Measurements from ENCODE around the gene LITAF.
"Not testable (repeated sequence)": the region's sequence is repeated elsewhere in the genome, so short reads cannot be mapped to it uniquely, and the experiment has no call there.

Gene LITAF

GRCh38 chr16:11620243-11621003, 33.7 kb upstream of the LITAF start:
- DNase-seq, result no peak

GRCh38 chr16:11619327-11619851, 32.7 kb upstream of the LITAF start:
- DNase-seq, result no peak

DNA sequence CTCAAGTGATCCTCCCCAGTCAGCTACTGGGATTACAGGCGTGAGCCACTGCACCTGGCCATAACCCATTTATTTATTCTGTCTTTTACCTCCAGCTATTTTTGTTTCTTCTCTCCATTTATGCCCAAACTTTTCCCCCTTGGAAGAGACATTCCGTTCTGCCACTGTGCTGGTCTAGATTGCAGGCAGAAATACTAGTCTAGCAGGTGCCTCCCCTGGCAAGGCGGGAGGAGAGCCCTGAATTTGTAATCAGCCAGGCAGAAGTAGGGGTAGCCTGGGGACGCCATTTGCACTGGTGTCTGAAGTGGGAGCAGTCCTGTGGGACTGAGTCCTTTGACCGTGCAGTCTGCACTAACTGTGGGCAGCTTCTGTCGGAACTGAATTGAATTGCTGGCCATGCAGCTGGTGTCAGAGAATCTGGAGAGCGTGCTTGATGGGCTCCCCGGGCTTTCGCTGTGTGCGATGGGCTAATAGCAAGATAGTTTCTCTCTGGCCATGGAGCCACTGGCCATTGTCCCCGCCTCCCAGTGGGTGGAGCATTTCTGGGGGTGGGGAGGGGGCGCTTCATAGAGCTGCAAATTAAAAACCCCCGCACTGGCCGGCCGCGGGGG, 31.5 kb upstream of the LITAF start:
- no peak for DNase-seq

DNA sequence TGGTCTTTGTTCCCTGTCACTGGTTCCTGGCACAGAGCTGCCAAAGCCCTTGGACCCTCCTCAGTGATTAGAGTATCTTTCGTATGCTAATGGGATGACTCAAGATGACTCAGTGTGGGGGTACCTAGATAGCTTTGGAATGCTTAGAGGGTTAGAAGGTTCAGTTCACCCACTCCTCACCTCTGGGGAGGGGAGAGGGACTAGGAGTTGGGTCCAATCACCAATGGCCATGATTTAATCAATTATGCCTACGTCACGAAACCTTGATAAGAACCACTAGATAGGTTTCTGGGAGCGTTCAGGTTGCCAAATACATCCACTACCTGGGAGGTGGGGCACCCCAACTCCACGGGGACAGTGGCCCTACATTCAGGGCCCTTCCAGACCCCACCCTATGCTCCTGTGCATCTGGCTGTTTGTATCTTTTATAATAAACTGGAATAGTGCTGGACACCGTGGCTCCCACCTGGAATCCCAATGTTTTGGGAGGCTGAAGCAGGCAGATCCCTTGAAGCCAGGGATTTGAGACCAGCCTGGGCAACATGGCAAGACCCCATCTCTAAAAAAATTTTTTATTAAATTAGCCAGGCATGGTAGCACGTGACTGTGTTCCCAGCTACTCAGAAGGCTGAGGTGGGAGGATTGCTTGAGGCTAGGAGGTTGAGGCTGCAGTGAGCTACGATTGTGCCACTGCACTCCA, 29.2 kb upstream of the LITAF start:
- DNase-seq, result no peak

- DNase-seq, result no peak
Observed at GRCh38 chr16:11614587-11615175, 28.0 kb upstream of the LITAF start.

DNA sequence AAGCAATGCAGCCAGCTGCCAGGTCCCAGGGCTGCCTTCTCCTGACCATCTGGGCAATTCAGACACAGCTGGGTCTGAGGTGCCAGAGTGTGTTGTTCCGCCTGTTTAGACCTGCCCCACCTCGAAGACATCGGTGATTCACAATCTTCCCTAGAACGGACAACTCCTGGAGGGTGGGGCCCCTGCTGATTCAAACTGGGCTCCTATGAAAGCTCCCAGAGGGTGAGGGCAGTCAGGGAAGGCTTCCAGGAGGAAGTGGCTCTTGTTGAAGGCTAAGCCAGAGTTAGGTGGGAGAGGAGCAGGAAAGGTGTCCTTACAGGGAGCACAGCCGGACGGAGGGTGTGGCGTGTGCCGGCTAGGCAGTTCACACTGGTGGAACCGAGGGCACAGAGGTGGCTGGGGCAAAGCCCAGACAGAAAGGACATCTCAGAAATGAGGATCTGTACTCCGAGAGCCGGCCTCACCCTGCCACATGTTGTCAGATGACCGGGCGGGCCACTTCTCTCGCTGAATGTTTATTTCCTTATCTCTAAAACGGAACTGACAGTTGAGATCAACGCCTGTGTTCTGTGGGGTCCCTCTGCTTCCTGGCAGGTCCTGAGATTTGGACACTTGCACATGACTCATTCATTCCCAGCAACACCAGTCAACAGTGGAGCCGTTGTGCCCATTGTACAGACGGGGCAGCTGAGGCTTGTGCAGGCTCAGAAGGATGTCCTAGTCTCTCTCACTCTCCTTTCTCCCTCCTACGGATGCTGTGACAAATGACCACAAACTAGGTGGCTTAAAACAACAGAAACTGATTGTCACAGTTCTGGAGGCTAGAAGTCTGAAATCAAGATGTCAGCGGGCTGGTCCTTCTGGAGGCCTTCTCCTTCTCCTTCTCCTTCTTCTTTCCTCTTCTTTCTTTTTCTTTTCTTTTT, 26.9 kb upstream of the LITAF start:
- DNase-seq, result no peak

DNA sequence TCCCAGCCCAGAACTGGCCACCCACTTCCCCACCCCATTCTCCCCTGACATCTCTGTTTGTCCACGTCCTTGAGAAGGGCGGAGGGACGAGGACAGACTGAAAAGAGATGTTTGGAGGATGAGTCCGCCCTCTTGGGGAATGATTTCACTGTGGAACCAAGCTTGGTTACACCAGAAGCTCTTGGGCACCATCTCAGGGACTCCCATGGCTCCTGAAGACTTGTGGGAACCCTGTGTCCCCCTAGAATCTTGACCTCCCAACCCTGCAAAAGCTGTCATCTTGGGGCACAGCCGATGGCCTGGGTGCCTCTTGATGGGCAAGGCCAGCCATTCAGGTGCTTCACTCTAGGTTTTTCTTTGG, 25.9 kb upstream of the LITAF start:
- no peak for DNase-seq

GRCh38 chr16:11611871-11612664, 25.3 kb upstream of the LITAF start:
- DNase-seq, result no peak

GRCh38 chr16:11610580-11610979, 23.9 kb upstream of the LITAF start:
- DNase-seq, result no peak

- DNase-seq, result no peak
Observed at GRCh38 chr16:11610121-11610505, 23.4 kb upstream of the LITAF start.

DNA sequence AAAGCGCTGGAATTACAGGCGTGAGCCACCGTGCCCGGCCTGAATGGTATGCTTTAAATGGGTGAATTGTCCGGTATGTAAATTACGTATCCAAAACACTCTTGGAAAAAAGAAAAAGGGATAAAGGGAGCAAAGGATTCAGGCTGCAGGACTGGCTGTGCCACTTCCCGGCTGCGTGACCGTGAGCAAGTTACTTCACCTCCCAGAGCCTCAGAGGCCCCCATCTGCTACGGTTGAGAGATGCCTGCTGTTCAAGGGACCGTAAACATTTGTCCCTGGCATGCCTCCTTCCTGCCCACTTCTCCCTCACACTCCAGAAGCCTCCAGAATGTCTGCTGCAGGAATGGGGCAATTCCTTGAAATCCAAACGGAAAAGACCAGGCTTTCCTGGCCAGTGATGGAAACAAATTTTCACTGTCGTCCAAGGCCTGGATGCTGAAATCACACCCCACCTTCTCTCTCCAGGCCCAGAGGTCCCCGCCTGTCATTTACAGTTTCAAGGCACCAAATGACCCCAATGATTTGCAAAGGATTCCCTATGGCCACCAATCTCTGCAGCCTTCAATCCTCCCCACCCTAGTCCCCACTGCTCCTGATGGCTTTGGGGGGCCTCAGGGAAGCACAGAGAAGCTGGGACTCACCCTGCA, 22.9 kb upstream of the LITAF start:
- no peak for DNase-seq

- no peak for DNase-seq
Observed at GRCh38 chr16:11605891-11606290, 19.2 kb upstream of the LITAF start.

DNA sequence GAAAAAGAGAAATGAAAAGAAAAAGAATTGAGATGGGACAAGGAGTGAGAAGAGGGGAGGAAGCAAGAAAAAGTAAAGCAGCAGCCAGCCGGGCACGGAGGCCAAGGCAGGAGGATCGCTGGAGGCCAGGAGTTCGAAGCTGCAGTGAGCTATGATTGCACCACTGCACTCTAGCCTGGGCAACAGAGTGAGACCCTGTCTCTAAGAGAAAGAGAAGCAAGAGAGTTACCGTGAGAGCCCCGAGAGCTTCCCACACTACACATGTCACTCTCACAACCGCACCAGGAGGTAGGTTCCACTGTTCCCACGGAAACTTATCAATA, 18.8 kb upstream of the LITAF start:
- DNase-seq, result no peak

DNA sequence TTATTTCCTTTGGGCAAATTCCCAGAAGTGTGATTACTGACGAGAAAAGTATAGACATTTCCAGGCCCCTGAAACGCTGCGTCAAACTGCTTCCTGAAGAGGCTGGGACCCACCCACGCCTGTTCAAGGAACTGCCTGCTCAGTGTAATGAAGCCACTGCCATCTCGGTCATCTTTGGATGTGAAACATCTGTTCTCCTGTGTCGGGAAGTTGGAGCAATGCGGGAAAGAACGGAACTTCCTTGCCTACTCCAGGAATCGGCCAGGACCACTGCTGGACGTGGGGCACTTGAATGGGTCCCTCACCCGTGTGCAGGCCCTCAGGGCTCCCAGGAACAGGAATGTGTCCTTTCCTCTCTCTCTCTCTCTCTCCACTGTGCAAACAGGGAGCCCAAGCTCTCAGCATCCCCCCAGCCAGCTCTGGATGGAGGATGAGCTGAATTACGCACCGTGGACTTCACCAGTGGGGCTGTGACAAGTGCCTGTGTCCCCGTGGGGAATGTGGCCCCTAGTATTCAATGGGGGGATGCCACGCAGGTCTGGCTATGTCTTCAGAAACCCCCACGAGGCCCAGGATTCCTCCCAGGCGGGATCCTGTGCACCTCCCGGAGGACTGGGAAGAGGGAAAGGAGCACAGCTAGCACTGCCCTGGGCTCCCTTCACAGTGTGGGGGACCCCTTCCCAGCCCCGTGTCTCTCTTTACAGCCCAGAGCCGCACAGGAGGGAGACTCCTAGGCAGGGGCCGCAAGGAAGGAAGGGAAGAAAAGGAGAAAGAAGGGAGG, 18.3 kb upstream of the LITAF start:
- no peak for DNase-seq

DNA sequence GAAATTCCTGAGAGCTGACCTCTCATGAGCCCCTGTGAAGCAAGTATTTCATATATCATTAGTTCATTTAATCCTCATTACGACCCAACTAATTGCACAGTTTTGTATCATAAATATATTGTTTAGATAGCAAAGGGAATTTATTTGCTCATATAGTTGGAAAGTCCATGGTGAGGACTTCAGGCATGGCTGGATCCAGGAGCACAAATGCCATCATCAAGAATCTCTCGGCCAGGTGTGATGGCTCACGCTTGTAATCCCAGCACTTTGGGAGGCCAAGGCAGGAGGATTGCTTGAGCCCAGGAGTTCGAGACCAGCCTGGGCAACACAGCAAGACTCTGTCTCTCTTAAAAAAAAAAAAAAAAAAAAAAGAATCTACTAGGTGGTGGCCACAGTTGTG, 17.6 kb upstream of the LITAF start:
- DNase-seq, result not testable (repeated sequence)

DNA sequence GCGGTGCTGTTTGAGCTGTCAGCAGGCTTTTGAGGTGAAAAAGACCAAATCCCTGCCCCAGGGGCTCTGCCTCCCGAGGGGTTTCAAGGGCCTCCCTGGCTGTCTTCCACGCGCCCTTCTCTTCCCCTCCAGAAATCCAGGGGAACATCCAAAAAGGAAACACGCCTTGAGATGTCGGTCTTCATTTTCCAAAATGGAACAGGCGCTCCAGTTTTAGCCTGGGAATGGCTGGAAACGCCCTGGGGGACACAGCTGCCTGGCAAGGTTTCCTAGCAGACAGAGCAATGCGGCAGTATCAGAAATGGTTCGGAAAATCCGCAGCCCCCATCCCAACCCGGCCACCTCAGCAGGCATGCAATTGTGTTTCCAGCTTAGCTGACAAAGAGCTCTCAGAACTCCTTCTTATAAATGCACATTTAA, 16.6 kb upstream of the LITAF start:
- no peak for DNase-seq

DNA sequence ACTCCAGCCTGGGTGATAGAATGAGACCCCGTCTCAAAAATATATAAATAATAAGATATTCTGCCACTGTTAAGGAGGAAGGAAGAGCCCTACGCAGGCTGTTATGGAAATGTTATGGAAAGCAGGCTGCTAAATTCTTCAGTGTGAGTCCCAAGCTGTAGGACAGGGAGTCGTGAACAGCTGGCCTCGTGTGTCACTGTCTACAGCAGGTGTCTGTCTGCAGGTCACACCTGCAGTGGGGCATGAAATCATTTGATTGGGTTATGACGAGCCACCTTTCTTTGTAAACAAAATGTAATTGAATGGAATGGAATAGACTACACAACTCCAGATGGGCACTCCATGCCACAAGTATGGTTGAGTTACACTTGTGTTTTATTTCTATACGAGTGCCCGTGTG, 15.6 kb upstream of the LITAF start:
- no peak for DNase-seq

GRCh38 chr16:11601911-11602310, 15.2 kb upstream of the LITAF start:
- DNase-seq, result no peak

DNA sequence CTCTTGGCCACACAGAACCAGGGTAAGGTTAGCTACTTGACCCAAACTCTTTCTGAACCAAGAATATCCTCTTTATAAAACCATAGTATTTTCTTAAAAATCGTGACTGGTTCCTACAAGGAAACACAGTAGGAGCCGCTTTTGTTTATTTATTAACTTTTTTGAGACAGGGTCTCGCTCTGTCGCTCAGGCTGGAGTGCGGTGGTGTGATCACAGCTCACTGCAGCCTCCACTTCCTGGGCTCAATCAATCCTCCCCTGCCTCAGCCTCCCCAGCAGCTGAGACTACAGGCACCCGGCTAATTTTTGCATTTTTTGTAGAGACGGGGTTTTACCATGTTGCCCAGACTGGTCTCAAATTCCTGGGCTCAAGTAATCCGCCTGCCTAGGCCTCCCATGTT, 14.7 kb upstream of the LITAF start:
- DNase-seq, result no peak

- DNase-seq, result no peak
Observed at GRCh38 chr16:11599579-11599978, 12.9 kb upstream of the LITAF start.
